GM19395 (cell line): ENCODE data around the gene RNF39.
"Not testable (repeated sequence)": the region's sequence is repeated elsewhere in the genome, so short reads cannot be mapped to it uniquely, and the experiment has no call there.

Experiments used
- ATAC-seq: cut with Tn5 transposase; IDR thresholded peaks from one replicate; pipeline ENCODE4 v1.9.1; 2021; ENCODE audit warnings: mild to moderate bottlenecking, moderate library complexity; ENCODE audit not compliant: unreplicated experiment

RNF39 gene

GRCh38 chr6:30062471-30063178, 12.9 kb downstream of the RNF39 start:
- ATAC-seq = no peak

GRCh38 chr6:30061858-30062458, 13.6 kb downstream of the RNF39 start:
- ATAC-seq = peak; percentile 18

- ATAC-seq = peak; percentile 89
Observed at GRCh38 chr6:30061092-30061857, 14.3 kb downstream of the RNF39 start, which contains the start of gene POLR1H. POLR1H (plus strand) TSS chr6:30061265; CDS start chr6:30061525, 260 bp downstream.

- ATAC-seq = peak; percentile 30
Observed at GRCh38 chr6:30060606-30061091, 14.9 kb downstream of the RNF39 start.

- no peak for ATAC-seq
Observed at GRCh38 chr6:30055513-30055912, 20.1 kb downstream of the RNF39 start.

GRCh38 chr6:30053682-30054081, 21.9 kb downstream of the RNF39 start:
- ATAC-seq = no peak

GRCh38 chr6:30047220-30047619, 28.3 kb downstream of the RNF39 start:
- ATAC-seq = no peak

- ATAC-seq = no peak
Observed at GRCh38 chr6:30044630-30045029, 30.9 kb downstream of the RNF39 start.

- no peak for ATAC-seq
Observed at GRCh38 chr6:30043744-30044143, 31.8 kb downstream of the RNF39 start.

GRCh38 chr6:30042914-30043313, 32.7 kb downstream of the RNF39 start:
- no peak for ATAC-seq

GRCh38 chr6:30042476-30042875, 33.1 kb downstream of the RNF39 start:
- ATAC-seq = no peak

- ATAC-seq = no peak
Observed at GRCh38 chr6:30041821-30042220, 33.7 kb downstream of the RNF39 start.

GRCh38 chr6:30041221-30041620, 34.3 kb downstream of the RNF39 start:
- no peak for ATAC-seq

GRCh38 chr6:30037182-30037788, 38.3 kb downstream of the RNF39 start:
- no peak for ATAC-seq

- ATAC-seq = no peak
Observed at GRCh38 chr6:30035784-30036183, 39.8 kb downstream of the RNF39 start.

- ATAC-seq = not testable (repeated sequence)
Observed at GRCh38 chr6:30033440-30033839, 42.1 kb downstream of the RNF39 start.

- no peak for ATAC-seq
Observed at GRCh38 chr6:30031381-30031780, 44.2 kb downstream of the RNF39 start.

GRCh38 chr6:30029588-30029987, 46.0 kb downstream of the RNF39 start:
- no peak for ATAC-seq

GRCh38 chr6:30025186-30025585, 50.4 kb downstream of the RNF39 start:
- ATAC-seq = no peak

- ATAC-seq = not testable (repeated sequence)
Observed at GRCh38 chr6:30022712-30023111, 52.9 kb downstream of the RNF39 start.

GRCh38 chr6:30022189-30022588, 53.4 kb downstream of the RNF39 start:
- no peak for ATAC-seq
